Sigmoid colon (tissue), 7 donors: ENCODE data around the gene TNFAIP8L3. TPM values are rescaled to one million over a fixed set of nuclear protein-coding genes. Genes with fewer than 3 reads are reported as not detected.

ENCODE experiments used
- DNase-seq: peaks from one replicate; pipeline ENCODE4 v3.0.0-alpha.2; 2019
- H3K27ac ChIP-seq, 4 donors: fragments of 200-600 bp; sonication (generic); one replicate each; pipeline ENCODE4 v1.5.1; 2016 to 2019; ENCODE audit warnings: mild to moderate bottlenecking in 1 of 4
- H3K27me3 ChIP-seq, 3 donors: fragments of 200-600 bp; sonication (generic); one replicate each; pipeline ENCODE4 v1.5.1; 2019; ENCODE audit warnings: mild to moderate bottlenecking in 1 of 3
- H3K36me3 ChIP-seq, 4 donors: fragments of 200-600 bp; sonication (generic); one replicate each; pipeline ENCODE4 v1.5.1; 2016 to 2019
- H3K4me1 ChIP-seq, 4 donors: fragments of 200-600 bp; sonication (generic); one replicate each; pipeline ENCODE4 v1.5.1; 2017 to 2019
- H3K4me3 ChIP-seq, 4 donors: fragments of 200-600 bp; sonication (generic); one replicate each; pipeline ENCODE4 v1.5.1; 2017 to 2019; ENCODE audit warnings: mild to moderate bottlenecking in 2 of 4, moderate library complexity in 1 of 4
- H3K9me3 ChIP-seq, 4 donors: fragments of 200-600 bp in 3 of 4; sonication (generic) in 3 of 4; one replicate each; pipeline versions ENCODE4 v1.5.1 to v1.6.1; 2013 to 2019
- EP300 ChIP-seq, 4 donors: sonication (generic); formaldehyde crosslinking; IDR thresholded peaks; one replicate each; pipeline ENCODE4 v1.6.1; 2017; ENCODE audit warnings: antibody characterized with exemption in 4 of 4
- POLR2A ChIP-seq, 2 donors: fragments of 450-650 bp; IDR thresholded peaks; one replicate each; pipeline ENCODE4 v1.6.1; 2016; ENCODE audit warnings: antibody characterized with exemption in 2 of 2, mild to moderate bottlenecking in 2 of 2, moderate library complexity in 2 of 2
- POLR2AphosphoS5 ChIP-seq, 4 donors: sonication (generic); formaldehyde crosslinking; IDR thresholded peaks; one replicate each; pipeline ENCODE4 v1.6.1; 2017; ENCODE audit warnings: antibody characterized with exemption in 4 of 4
- WGBS, 2 donors: extraction: QIAGEN DNeasy Blood & Tissue Kit; methylation state at CpG; one replicate each; pipeline ENCODE4 v1.1.7; 2013; 5-methylcytosine and 5-hydroxymethylcytosine counted together
- intact Hi-C: fragments of 100-400 bp; cut with DNase I; formaldehyde crosslinking; loops from one replicate; pipeline ENCODE4 v1.15.1; 2023
- polyA plus RNA-seq, 3 donors: library from polyadenylated mRNA; stranded (reverse); fragments of 200-250 nt; gene quantifications; one replicate each; pipeline ENCODE4 v1.2.3, GENCODE V29; 2013
- total RNA-seq, 4 donors: library from RNA; depleted of rRNA; stranded (reverse); fragments of >200 nt; gene quantifications; one replicate each; pipeline ENCODE4 v1.1.0, GENCODE V29; 2016
- TF ChIP-seq, protein P1 (sequence below), 4 experiments: fragments of 450-650 bp in 3 of 4; fragments of 200-600 bp in 1 of 4; IDR thresholded peaks; one replicate each; pipeline ENCODE4 v1.5.1; 2016 to 2019; ENCODE audit warnings: antibody characterized with exemption in 4 of 4, mild to moderate bottlenecking in 3 of 4, moderate library complexity in 2 of 4
- donor health status: healthy with polysubstance abuse.
- donor health status: Bipolar disorder and iron deficiency.
- donor health status: healthy.

The TNFAIP8L3 gene
- total and polyA plus RNA-seq, 7 donors = 6.1 to 13.5 (median 9.2) TPM

DNA sequence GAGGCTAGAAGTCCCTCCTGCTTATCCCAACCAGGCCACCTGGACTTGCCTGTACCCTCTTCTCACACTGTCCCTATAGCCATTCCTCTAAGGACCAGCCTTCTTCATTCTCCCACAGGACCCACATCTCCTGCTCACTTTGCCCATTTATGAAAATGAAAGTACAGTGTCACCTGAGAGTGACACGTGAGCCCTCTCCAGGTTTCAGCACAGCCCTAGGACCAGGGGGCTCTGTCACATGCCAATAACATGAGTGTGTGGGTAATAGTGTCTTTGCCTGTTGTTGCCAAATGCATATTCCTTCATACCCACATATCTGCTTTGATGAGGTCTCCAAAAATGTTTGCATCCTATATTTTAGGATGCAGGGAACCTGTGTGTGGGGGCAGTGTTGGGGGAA, 42.3 kb upstream of the TNFAIP8L3 start:
- H3K27ac ChIP-seq = no peak overlapping the region
- no peaks in the 10 kb centered on the region for H3K27me3 ChIP-seq
- H3K4me3 ChIP-seq = no peak overlapping the region
- intact Hi-C loops = no loop called here
- TF ChIP-seq EP300 (IDR thresholded peaks at IDR 0.05) (no peak), POLR2AphosphoS5 (IDR thresholded peaks at IDR 0.05) (no peak), POLR2A (IDR thresholded peaks at IDR 0.05) (no peak)
- TF ChIP-seq, protein P1, sequence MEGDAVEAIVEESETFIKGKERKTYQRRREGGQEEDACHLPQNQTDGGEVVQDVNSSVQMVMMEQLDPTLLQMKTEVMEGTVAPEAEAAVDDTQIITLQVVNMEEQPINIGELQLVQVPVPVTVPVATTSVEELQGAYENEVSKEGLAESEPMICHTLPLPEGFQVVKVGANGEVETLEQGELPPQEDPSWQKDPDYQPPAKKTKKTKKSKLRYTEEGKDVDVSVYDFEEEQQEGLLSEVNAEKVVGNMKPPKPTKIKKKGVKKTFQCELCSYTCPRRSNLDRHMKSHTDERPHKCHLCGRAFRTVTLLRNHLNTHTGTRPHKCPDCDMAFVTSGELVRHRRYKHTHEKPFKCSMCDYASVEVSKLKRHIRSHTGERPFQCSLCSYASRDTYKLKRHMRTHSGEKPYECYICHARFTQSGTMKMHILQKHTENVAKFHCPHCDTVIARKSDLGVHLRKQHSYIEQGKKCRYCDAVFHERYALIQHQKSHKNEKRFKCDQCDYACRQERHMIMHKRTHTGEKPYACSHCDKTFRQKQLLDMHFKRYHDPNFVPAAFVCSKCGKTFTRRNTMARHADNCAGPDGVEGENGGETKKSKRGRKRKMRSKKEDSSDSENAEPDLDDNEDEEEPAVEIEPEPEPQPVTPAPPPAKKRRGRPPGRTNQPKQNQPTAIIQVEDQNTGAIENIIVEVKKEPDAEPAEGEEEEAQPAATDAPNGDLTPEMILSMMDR (IDR thresholded peaks at IDR 0.05) = no peak
- no peak for DNase-seq
- WGBS, 2 donors = 78 to 80% methylated on average over 1 of the region's 1 CpG
- H3K36me3 ChIP-seq = no peaks in the 10 kb centered on the region
- H3K9me3 ChIP-seq = peaks cover 0 to 1% (median 0%) of the 10 kb centered on the region in 4 donors
- no peaks in the 10 kb centered on the region for H3K4me1 ChIP-seq

DNA sequence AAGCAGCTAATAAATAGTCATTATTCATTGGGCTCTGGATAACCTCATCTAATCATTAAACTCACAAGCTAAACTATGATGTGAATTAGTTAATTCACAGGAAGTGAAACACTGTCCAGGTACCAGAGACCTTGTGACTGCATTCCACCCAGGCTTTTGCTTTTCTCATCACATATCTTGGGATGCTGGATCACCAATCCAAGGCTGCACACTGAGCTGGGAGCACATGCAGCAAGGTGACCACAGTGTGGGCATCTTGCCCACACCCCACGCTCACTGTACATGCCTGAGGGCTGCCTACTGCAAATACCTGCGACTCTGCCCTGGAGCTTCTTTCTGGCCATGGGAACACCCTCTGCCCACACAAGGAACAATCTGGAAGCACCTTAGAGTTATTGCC, 40.6 kb upstream of the TNFAIP8L3 start:
- TF ChIP-seq, protein P1 (IDR thresholded peaks at IDR 0.05) = no peak
- TF ChIP-seq EP300 (IDR thresholded peaks at IDR 0.05) (no peak), POLR2AphosphoS5 (IDR thresholded peaks at IDR 0.05) (no peak), POLR2A (IDR thresholded peaks at IDR 0.05) (no peak)
- H3K4me1 ChIP-seq = no peaks in the 10 kb centered on the region
- H3K9me3 ChIP-seq = no peaks in the 10 kb centered on the region
- H3K4me3 ChIP-seq = no peak overlapping the region
- H3K27ac ChIP-seq = no peak overlapping the region
- no peaks in the 10 kb centered on the region for H3K27me3 ChIP-seq
- DNase-seq = no peak
- no peaks in the 10 kb centered on the region for H3K36me3 ChIP-seq
- WGBS, 2 donors = 96 to 97% methylated on average over 2 of the region's 2 CpGs
- intact Hi-C loops = no loop called here

DNA sequence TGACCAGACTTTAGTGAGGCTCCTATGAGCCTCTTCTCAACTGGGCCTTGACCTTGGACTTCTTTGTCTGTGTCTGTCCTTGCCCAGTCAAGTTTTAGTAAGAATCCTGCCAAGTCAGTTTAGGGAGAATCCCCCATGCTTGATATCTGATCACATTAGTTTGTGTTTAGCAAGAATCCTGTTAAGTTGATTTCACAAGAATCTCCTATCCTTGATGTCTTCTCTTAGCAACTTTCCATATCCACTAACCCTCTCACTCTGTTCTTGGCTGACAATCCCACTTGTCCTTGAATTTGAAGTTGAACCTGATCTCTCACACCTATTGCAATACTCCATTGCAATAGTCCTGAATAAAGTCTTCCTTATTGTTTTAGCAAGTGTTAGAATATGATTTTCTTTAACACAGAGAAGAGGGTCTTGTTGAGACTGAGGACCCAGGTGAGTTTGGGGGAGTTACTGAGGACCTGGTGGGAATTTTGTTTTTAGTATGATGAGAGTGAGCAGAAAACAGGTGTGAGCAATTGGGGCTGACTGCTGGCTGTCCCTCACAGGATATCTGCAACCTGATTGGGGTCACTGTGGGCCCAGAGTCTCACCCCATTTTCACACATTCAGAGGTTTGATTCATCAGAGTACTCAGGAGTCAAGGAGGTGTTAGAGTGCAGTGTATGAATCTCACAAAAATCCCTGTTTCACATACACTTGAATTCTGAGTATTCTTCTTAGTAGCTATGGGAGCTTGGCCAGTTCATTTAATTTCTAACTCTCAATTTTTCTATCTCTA, 39.9 kb upstream of the TNFAIP8L3 start:
- Histone ChIP-seq H3K4me1 (no peaks in the 10 kb centered on the region), H3K9me3 (no peaks in the 10 kb centered on the region), H3K27ac (no peak overlapping the region), H3K27me3 (no peaks in the 10 kb centered on the region), H3K4me3 (no peak overlapping the region), H3K36me3 (no peaks in the 10 kb centered on the region)
- intact Hi-C loops = no loop called here
- TF ChIP-seq, protein P1 (IDR thresholded peaks at IDR 0.05) = no peak
- no peak for TF ChIP-seq POLR2AphosphoS5 (IDR thresholded peaks at IDR 0.05)
- TF ChIP-seq EP300 (IDR thresholded peaks at IDR 0.05) = no peak
- no peak for TF ChIP-seq POLR2A (IDR thresholded peaks at IDR 0.05)
- DNase-seq = no peak

DNA sequence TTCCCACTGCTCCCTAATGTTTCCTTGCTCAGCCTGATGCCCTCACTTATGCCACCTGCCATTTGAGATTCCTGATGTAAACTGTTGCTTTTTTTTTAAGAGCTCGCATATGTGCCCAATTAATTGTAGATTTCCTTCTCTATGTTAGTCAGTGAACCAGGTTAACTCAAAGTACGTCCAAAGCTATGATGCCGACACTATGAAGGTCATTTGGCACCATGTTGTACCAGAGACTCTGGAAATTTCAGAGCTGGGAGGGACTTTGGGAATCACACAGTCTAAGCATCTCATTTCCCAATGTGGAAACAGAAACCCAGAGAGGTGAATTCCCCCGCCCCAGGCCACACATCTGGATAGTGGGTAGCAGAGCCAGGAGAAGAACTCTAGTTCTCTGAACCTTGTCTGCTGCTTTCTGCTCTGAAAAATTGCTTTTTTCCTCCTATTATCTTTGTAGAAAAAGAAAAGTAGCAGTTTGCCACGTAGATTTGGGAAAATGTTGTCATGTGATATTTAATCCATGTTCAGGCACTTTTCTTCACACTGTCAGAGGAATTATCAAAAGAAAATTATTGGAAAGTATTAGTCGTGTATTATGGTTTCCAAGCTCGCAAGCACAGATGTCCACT, 38.5 kb upstream of the TNFAIP8L3 start:
- no peak for DNase-seq
- H3K27ac ChIP-seq = peak overlapping the region in 1 of 4 donors; percentile 28
- TF ChIP-seq EP300 (IDR thresholded peaks at IDR 0.05) (no peak), POLR2A (IDR thresholded peaks at IDR 0.05) (no peak), POLR2AphosphoS5 (IDR thresholded peaks at IDR 0.05) (no peak)
- TF ChIP-seq, protein P1 (IDR thresholded peaks at IDR 0.05) = no peak
- intact Hi-C loops = no loop called here
- no peak overlapping the region for H3K4me3 ChIP-seq
- H3K9me3 ChIP-seq = no peaks in the 10 kb centered on the region
- no peaks in the 10 kb centered on the region for H3K27me3 ChIP-seq
- 71 to 76% methylated on average over 7 of the region's 7 CpGs for WGBS, 2 donors
- H3K36me3 ChIP-seq = no peaks in the 10 kb centered on the region
- no peaks in the 10 kb centered on the region for H3K4me1 ChIP-seq
